OCI-LY3 (cell line): ENCODE data around the gene BCAR1.

Experiments
- H2AFZ ChIP-seq: fragments of 200-600, 300-600 bp; shearing (Covaris generic); 2 replicates; pipeline ENCODE4 v1.6.0; 2014; ENCODE audit warnings: antibody characterized with exemption, low read depth, low read length
- H3K27ac ChIP-seq: fragments of 200-600, 300-600 bp; sonication (generic); 2 replicates; pipeline ENCODE4 v1.5.1; 2014; ENCODE audit warnings: mild to moderate bottlenecking, low read length, moderate library complexity, mixed read lengths
- H3K27me3 ChIP-seq: fragments of 200-600, 300-600 bp; sonication (generic); 2 replicates; pipeline ENCODE4 v1.6.1; 2014; ENCODE audit warnings: low read depth, low read length, mixed read lengths
- H3K36me3 ChIP-seq: fragments of 200-600, 300-600 bp; sonication (generic); replicated peaks from 2 replicates; pipeline ENCODE3; 2014; ENCODE audit warnings: low read depth, low read length, mixed read lengths
- H3K4me1 ChIP-seq: fragments of 300-600, 200-600 bp; sonication (generic); 2 replicates; pipeline ENCODE4 v1.6.1; 2014; ENCODE audit warnings: low read length, mixed read lengths
- H3K4me2 ChIP-seq: fragments of 200-600, 300-600 bp; sonication (generic); 2 replicates; pipeline ENCODE4 v1.6.1; 2014; ENCODE audit warnings: low read length, mixed read lengths
- H3K4me3 ChIP-seq: fragments of 300-600, 200-600 bp; sonication (generic); 2 replicates; pipeline ENCODE4 v1.5.1; 2014; ENCODE audit warnings: antibody characterized with exemption, mild to moderate bottlenecking, low read length, moderate library complexity
- H3K79me2 ChIP-seq: fragments of 300-600, 200-600 bp; shearing (Covaris generic); 2 replicates; pipeline ENCODE4 v1.6.1; 2014; ENCODE audit warnings: mild to moderate bottlenecking, low read length, mixed read lengths
- H3K9ac ChIP-seq: fragments of 300-600, 200-600 bp; shearing (Covaris generic); 2 replicates; pipeline ENCODE4 v1.6.0; 2014; ENCODE audit warnings: mild to moderate bottlenecking, low read length, moderate library complexity
- H3K9me3 ChIP-seq: fragments of 200-600, 300-600 bp; shearing (Covaris generic); 2 replicates; pipeline ENCODE4 v1.6.1; 2014; ENCODE audit warnings: low read length, mixed read lengths; ENCODE audit not compliant: insufficient read depth
- H4K20me1 ChIP-seq: fragments of 200-600, 300-600 bp; sonication (generic); 2 replicates; pipeline ENCODE4 v1.6.1; 2016; ENCODE audit warnings: low read length, mixed read lengths; ENCODE audit not compliant: insufficient read depth
- CTCF ChIP-seq: fragments of 200-600, 300-600 bp; sonication (generic); IDR thresholded peaks from 2 replicates; pipeline ENCODE4 v1.5.1; 2014; ENCODE audit warnings: antibody characterized with exemption, low read length, low read depth
- EZH2phosphoT487 ChIP-seq: fragments of 200-600 bp; shearing (Covaris generic); IDR thresholded peaks from 2 replicates; pipeline ENCODE4 v1.6.1; 2018; ENCODE audit warnings: antibody characterized with exemption, mixed run types, low read depth

The BCAR1 gene

GRCh38 chr16:75233611-75233938 lies 17.8 kb downstream of the BCAR1 start:
- no peak overlapping the region for H2AFZ ChIP-seq
- H3K79me2 ChIP-seq, result no peaks in the 10 kb centered on the region
- no peaks in the 10 kb centered on the region for H3K4me1 ChIP-seq
- H3K4me2 ChIP-seq, result no peak overlapping the region
- H3K36me3 ChIP-seq, result no peaks in the 10 kb centered on the region
- TF ChIP-seq CTCF (no peak), EZH2phosphoT487 (no peak)
- H3K27ac ChIP-seq, result no peak overlapping the region
- peaks cover 4% of the 10 kb centered on the region for H3K27me3 ChIP-seq
- no peaks in the 10 kb centered on the region for H3K9me3 ChIP-seq
- no peak overlapping the region for H3K9ac ChIP-seq
- H4K20me1 ChIP-seq, result peaks cover 3% of the 10 kb centered on the region; the same call in 1 of the 2 replicates
- H3K4me3 ChIP-seq, result no peak overlapping the region

GRCh38 chr16:75231570-75231969 lies 19.9 kb downstream of the BCAR1 start:
- no peaks in the 10 kb centered on the region for H3K79me2 ChIP-seq
- no peak overlapping the region for H2AFZ ChIP-seq
- H4K20me1 ChIP-seq, result no peaks in the 10 kb centered on the region
- H3K4me1 ChIP-seq, result no peaks in the 10 kb centered on the region
- H3K27ac ChIP-seq, result no peak overlapping the region
- TF ChIP-seq CTCF (no peak), EZH2phosphoT487 (no peak)
- no peaks in the 10 kb centered on the region for H3K9me3 ChIP-seq
- no peaks in the 10 kb centered on the region for H3K36me3 ChIP-seq
- H3K4me3 ChIP-seq, result no peak overlapping the region
- no peak overlapping the region for H3K4me2 ChIP-seq
- H3K9ac ChIP-seq, result no peak overlapping the region
- H3K27me3 ChIP-seq, result peaks cover 11% of the 10 kb centered on the region

GRCh38 chr16:75230471-75231110 lies 20.8 kb downstream of the BCAR1 start:
- Histone ChIP-seq H3K9ac (no peak overlapping the region), H3K4me1 (no peaks in the 10 kb centered on the region), H3K4me2 (no peak overlapping the region), H3K9me3 (no peaks in the 10 kb centered on the region), H3K27me3 (peaks cover 11% of the 10 kb centered on the region), H3K27ac (no peak overlapping the region), H2AFZ (no peak overlapping the region), H3K36me3 (no peaks in the 10 kb centered on the region), H3K4me3 (no peak overlapping the region), H4K20me1 (no peaks in the 10 kb centered on the region), H3K79me2 (no peaks in the 10 kb centered on the region)
- no peak for TF ChIP-seq CTCF
- no peak for TF ChIP-seq EZH2phosphoT487

GRCh38 chr16:75229172-75230031 lies 22.0 kb downstream of the BCAR1 start:
- Histone ChIP-seq H3K9me3 (no peaks in the 10 kb centered on the region), H2AFZ (no peak overlapping the region), H3K4me3 (no peak overlapping the region), H3K27ac (no peak overlapping the region), H4K20me1 (no peaks in the 10 kb centered on the region), H3K4me1 (no peaks in the 10 kb centered on the region), H3K9ac (no peak overlapping the region), H3K36me3 (no peaks in the 10 kb centered on the region), H3K79me2 (no peaks in the 10 kb centered on the region), H3K4me2 (no peak overlapping the region), H3K27me3 (peaks cover 14% of the 10 kb centered on the region)
- no peak for TF ChIP-seq EZH2phosphoT487
- no peak for TF ChIP-seq CTCF
